Measurements from ENCODE around the gene CUEDC2. TPM values are rescaled to one million over a fixed set of nuclear protein-coding genes. Genes with fewer than 3 reads are reported as not detected.
A peak's percentile ranks its signal among the peaks of the same experiment; 100 is the strongest.
"Not testable (repeated sequence)": the region's sequence is repeated elsewhere in the genome, so short reads cannot be mapped to it uniquely, and the experiment has no call there.

Gene CUEDC2
- total RNA-seq, 4 donors from 2014 or later = 86.4 to 195 (median 131) TPM

GRCh38 chr10:102460836-102461186 lies 28.4 kb upstream of the CUEDC2 start:
- 26 to 36% methylated on average over 8 of the region's 8 CpGs for WGBS, 2 donors
- TF ChIP-seq CTCF (IDR thresholded peaks at IDR 0.05) (no peak), POLR2A (IDR thresholded peaks at IDR 0.05) (no peak), EP300 (IDR thresholded peaks at IDR 0.05) (no peak)
- H3K4me1 ChIP-seq = peaks cover 0 to 28% (median 12%) of the 10 kb centered on the region in 4 donors
- H3K36me3 ChIP-seq = peaks cover 0 to 6% (median 0%) of the 10 kb centered on the region in 3 donors
- DNase-seq (ENCODE audit: low spot score in 2 of 2) = no peak
- no peaks in the 10 kb centered on the region for H3K27me3 ChIP-seq
- peak overlapping the region; percentile 46 to 94 (median 61) for H3K4me3 ChIP-seq
- H3K9me3 ChIP-seq = no peaks in the 10 kb centered on the region
- H3K27ac ChIP-seq = peak overlapping the region in 2 of 4 donors; percentile 54 to 74

GRCh38 chr10:102458656-102459055 lies 26.3 kb upstream of the CUEDC2 start:
- DNase-seq (ENCODE audit: low spot score in 2 of 2) = no peak
- no peak overlapping the region for H3K4me3 ChIP-seq
- H3K36me3 ChIP-seq = peaks cover 0 to 6% (median 0%) of the 10 kb centered on the region in 3 donors
- no peak for TF ChIP-seq POLR2A (IDR thresholded peaks at IDR 0.05)
- TF ChIP-seq CTCF (IDR thresholded peaks at IDR 0.05) = no peak
- no peak for TF ChIP-seq EP300 (IDR thresholded peaks at IDR 0.05)
- no peaks in the 10 kb centered on the region for H3K27me3 ChIP-seq
- peaks cover 0 to 28% (median 12%) of the 10 kb centered on the region in 4 donors for H3K4me1 ChIP-seq
- H3K9me3 ChIP-seq = no peaks in the 10 kb centered on the region
- H3K27ac ChIP-seq = no peak overlapping the region
- WGBS, 2 donors = 67 to 74% methylated on average over 4 of the region's 4 CpGs

GRCh38 chr10:102457591-102458150 lies 25.3 kb upstream of the CUEDC2 start:
- DNase-seq (ENCODE audit: low spot score in 2 of 2) = no peak
- H3K9me3 ChIP-seq = no peaks in the 10 kb centered on the region
- H3K27me3 ChIP-seq = no peaks in the 10 kb centered on the region
- peaks cover 0 to 6% (median 0%) of the 10 kb centered on the region in 3 donors for H3K36me3 ChIP-seq
- peaks cover 0 to 27% (median 12%) of the 10 kb centered on the region in 4 donors for H3K4me1 ChIP-seq
- 84 to 86% methylated on average over 9 of the region's 9 CpGs for WGBS, 2 donors
- no peak overlapping the region for H3K4me3 ChIP-seq
- no peak overlapping the region for H3K27ac ChIP-seq
- TF ChIP-seq CTCF (IDR thresholded peaks at IDR 0.05) = no peak
- TF ChIP-seq EP300 (IDR thresholded peaks at IDR 0.05) = no peak
- no peak for TF ChIP-seq POLR2A (IDR thresholded peaks at IDR 0.05)

- TF ChIP-seq EP300 (IDR thresholded peaks at IDR 0.05) (no peak), CTCF (IDR thresholded peaks at IDR 0.05) (no peak), POLR2A (IDR thresholded peaks at IDR 0.05) (no peak)
- Histone ChIP-seq H3K27ac (no peak overlapping the region), H3K4me1 (peaks cover 0 to 23% (median 7%) of the 10 kb centered on the region in 4 donors), H3K9me3 (no peaks in the 10 kb centered on the region), H3K4me3 (no peak overlapping the region), H3K36me3 (peaks cover 0 to 6% (median 0%) of the 10 kb centered on the region in 3 donors), H3K27me3 (no peaks in the 10 kb centered on the region)
- no peak for DNase-seq (ENCODE audit: low spot score in 2 of 2)
- 79 to 84% methylated on average over 7 of the region's 7 CpGs for WGBS, 2 donors
These were observed 23.6 kb upstream of the CUEDC2 start for GRCh38 chr10:102455893-102456471.

GRCh38 chr10:102454662-102455487 lies 22.5 kb upstream of the CUEDC2 start:
- WGBS, 2 donors = 58 to 75% methylated on average over 13 of the region's 13 CpGs
- H3K27ac ChIP-seq; H3K9me3 ChIP-seq; DNase-seq (ENCODE audit: low spot score in 2 of 2); H3K36me3 ChIP-seq; H3K4me3 ChIP-seq; H3K27me3 ChIP-seq: not testable (repeated sequence)
- H3K4me1 ChIP-seq = peaks cover 0 to 19% (median 5%) of the 10 kb centered on the region in 4 donors

All from tibial nerve (tissue), 4 donors.